Smooth muscle cell (in vitro differentiated cells): Measurements from ENCODE around the gene ALX3. TPM values are rescaled to one million over a fixed set of nuclear protein-coding genes. Genes with fewer than 3 reads are reported as not detected.

ENCODE experiments used
- DNase-seq: peaks from one replicate; lab custom pipeline; 2025; ENCODE audit not compliant: unreplicated experiment; lab: John Stamatoyannopoulos, UW
- H2AFZ ChIP-seq: fragments of 200-600 bp; sonication (generic); 2 replicates; pipeline ENCODE4 v1.6.0; 2016; ENCODE audit warnings: antibody characterized with exemption, low read depth, mild to moderate bottlenecking
- H3F3A ChIP-seq: fragments of 200-600 bp; sonication (generic); 2 replicates; pipeline ENCODE4 v1.6.0; 2017; ENCODE audit warnings: antibody characterized with exemption, low read depth
- H3K27ac ChIP-seq: fragments of 200-600 bp; sonication (generic); 2 replicates; pipeline ENCODE4 v1.5.1; 2016; ENCODE audit warnings: low read depth, mild to moderate bottlenecking
- H3K27me3 ChIP-seq: fragments of 200-600 bp; sonication (generic); 2 replicates; pipeline ENCODE4 v1.6.1; 2016; ENCODE audit warnings: low read depth, mild to moderate bottlenecking
- H3K36me3 ChIP-seq: fragments of 200-600 bp; sonication (generic); 2 replicates; pipeline ENCODE4 v1.5.1; 2016; ENCODE audit warnings: low read depth
- H3K4me1 ChIP-seq: fragments of 200-600 bp; sonication (generic); 2 replicates; pipeline ENCODE4 v1.5.1; 2016; ENCODE audit warnings: low read depth
- H3K4me2 ChIP-seq: fragments of 200-600 bp; sonication (generic); 2 replicates; pipeline ENCODE4 v1.6.0; 2016; ENCODE audit warnings: mild to moderate bottlenecking
- H3K4me3 ChIP-seq: fragments of 200-600 bp; sonication (generic); 2 replicates; pipeline ENCODE4 v1.5.1; 2016; ENCODE audit warnings: mild to moderate bottlenecking
- H3K79me2 ChIP-seq: fragments of 200-600 bp; sonication (generic); 2 replicates; pipeline ENCODE4 v1.6.0; 2016; ENCODE audit warnings: low read depth, mild to moderate bottlenecking
- H3K9ac ChIP-seq: fragments of 200-600 bp; sonication (generic); 2 replicates; pipeline ENCODE4 v1.6.0; 2016; ENCODE audit warnings: low read depth
- H3K9me3 ChIP-seq: fragments of 200-600 bp; sonication (generic); replicated peaks from 2 replicates; pipeline ENCODE4 v1.5.1; 2016; ENCODE audit warnings: low read depth
- H4K20me1 ChIP-seq: fragments of 200-600 bp; sonication (generic); 2 replicates; pipeline ENCODE4 v1.6.0; 2016; ENCODE audit warnings: low read depth
- CTCF ChIP-seq: fragments of 200-600 bp; sonication (generic); IDR thresholded peaks from 2 replicates; pipeline ENCODE4 v1.5.1; 2017; ENCODE audit warnings: borderline replicate concordance, mild to moderate bottlenecking, antibody characterized with exemption; ENCODE audit not compliant: insufficient read depth, poor library complexity, severe bottlenecking
- WGBS: methylation state at CpG from one replicate; pipeline ENCODE4 v1.1.7; 2016; ENCODE audit warnings: low lambda C conversion rate; 5-methylcytosine and 5-hydroxymethylcytosine counted together
- polyA plus RNA-seq: library from polyadenylated mRNA; unstranded; fragments of >200 nt; fragmentation: Nextera tagmentation; extraction: Ambion mirVana; gene quantifications from 2 replicates; pipeline ENCODE4 v1.2.1, GENCODE V29; 2016
- total RNA-seq: library from RNA; depleted of rRNA; stranded (reverse); fragments of >200 nt; gene quantifications from 2 replicates; pipeline ENCODE4 v1.2.3, GENCODE V29; 2014

ALX3 gene
- total and polyA plus RNA-seq, 2 experiments from 2014 or later: not detected

GRCh38 chr1:110111081-110111480, 40.6 kb upstream of the ALX3 start:
- Histone ChIP-seq H3K4me3 (no peak overlapping the region), H3K9me3 (no peaks in the 10 kb centered on the region), H3K79me2 (no peaks in the 10 kb centered on the region), H3K36me3 (no peaks in the 10 kb centered on the region), H3K27ac (no peak overlapping the region), H2AFZ (no peak overlapping the region), H3K4me1 (no peaks in the 10 kb centered on the region), H4K20me1 (no peaks in the 10 kb centered on the region), H3K9ac (no peak overlapping the region), H3K4me2 (no peak overlapping the region), H3K27me3 (peaks cover 17% of the 10 kb centered on the region), H3F3A (no peaks in the 10 kb centered on the region)
- no peak for DNase-seq
- no peak for TF ChIP-seq CTCF
- WGBS: 87% methylated on average over 4 of the region's 4 CpGs

- H3F3A ChIP-seq: no peaks in the 10 kb centered on the region
- no peaks in the 10 kb centered on the region for H3K36me3 ChIP-seq
- H2AFZ ChIP-seq: no peak overlapping the region
- no peak overlapping the region for H3K9ac ChIP-seq
- no peak overlapping the region for H3K4me2 ChIP-seq
- H3K79me2 ChIP-seq: no peaks in the 10 kb centered on the region
- DNase-seq: no peak
- H3K27me3 ChIP-seq: peaks cover 8% of the 10 kb centered on the region
- H4K20me1 ChIP-seq: no peaks in the 10 kb centered on the region
- no peaks in the 10 kb centered on the region for H3K9me3 ChIP-seq
- no peaks in the 10 kb centered on the region for H3K4me1 ChIP-seq
- 60% methylated on average over 7 of the region's 7 CpGs for WGBS
- TF ChIP-seq CTCF: no peak
- no peak overlapping the region for H3K4me3 ChIP-seq
- no peak overlapping the region for H3K27ac ChIP-seq
Observed at GRCh38 chr1:110107867-110108469, 37.5 kb upstream of the ALX3 start.

- Histone ChIP-seq H3K36me3 (no peaks in the 10 kb centered on the region), H3K4me3 (no peak overlapping the region), H3K9me3 (no peaks in the 10 kb centered on the region), H2AFZ (no peak overlapping the region), H3K27me3 (peaks cover 3% of the 10 kb centered on the region), H3K4me2 (no peak overlapping the region), H3K79me2 (no peaks in the 10 kb centered on the region), H3K4me1 (no peaks in the 10 kb centered on the region), H3F3A (no peaks in the 10 kb centered on the region), H3K27ac (no peak overlapping the region), H3K9ac (no peak overlapping the region), H4K20me1 (no peaks in the 10 kb centered on the region)
- DNase-seq: peak; percentile 22
- TF ChIP-seq CTCF: peak; percentile 87
- WGBS: 29% methylated on average over 8 of the region's 8 CpGs
Observed at GRCh38 chr1:110106013-110106941, 35.8 kb upstream of the ALX3 start.
